AG20443 (cell line): ENCODE data around the gene ENTPD3.
"Not testable (repeated sequence)": the region's sequence is repeated elsewhere in the genome, so short reads cannot be mapped to it uniquely, and the experiment has no call there.

Experiments used
- DNase-seq: peaks from one replicate; pipeline ENCODE4 v3.0.0; 2012; ENCODE audit warnings: low spot score, mixed read lengths

The ENTPD3 gene

DNA sequence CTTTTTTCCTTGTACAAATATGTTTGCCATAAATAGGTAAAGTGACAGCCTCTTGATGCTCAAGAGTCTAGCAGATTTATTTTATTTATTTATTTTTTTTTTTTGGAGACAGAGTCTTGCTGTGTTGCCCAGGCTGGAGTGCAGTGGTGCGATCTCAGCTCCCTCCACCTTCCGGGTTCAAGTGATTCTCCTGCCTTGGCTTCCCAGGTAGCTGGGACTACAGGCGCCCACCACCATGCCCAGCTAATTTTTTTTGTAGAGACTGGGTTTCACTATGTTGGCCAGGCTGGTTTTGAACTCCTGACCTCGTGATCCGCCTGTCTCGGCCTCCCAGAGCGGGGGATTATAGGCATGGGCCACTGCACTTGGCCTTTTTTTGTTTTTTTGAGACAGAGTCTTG is 75.9 kb downstream of the ENTPD3 start:
- DNase-seq = not testable (repeated sequence)

- no peak for DNase-seq
These were observed 76.6 kb downstream of the ENTPD3 start for GRCh38 chr3:40463579-40463978.

- no peak for DNase-seq
These were observed 77.5 kb downstream of the ENTPD3 start for GRCh38 chr3:40464339-40465110.

- DNase-seq = no peak
These were observed 78.1 kb downstream of the ENTPD3 start for GRCh38 chr3:40465111-40465407.

DNA sequence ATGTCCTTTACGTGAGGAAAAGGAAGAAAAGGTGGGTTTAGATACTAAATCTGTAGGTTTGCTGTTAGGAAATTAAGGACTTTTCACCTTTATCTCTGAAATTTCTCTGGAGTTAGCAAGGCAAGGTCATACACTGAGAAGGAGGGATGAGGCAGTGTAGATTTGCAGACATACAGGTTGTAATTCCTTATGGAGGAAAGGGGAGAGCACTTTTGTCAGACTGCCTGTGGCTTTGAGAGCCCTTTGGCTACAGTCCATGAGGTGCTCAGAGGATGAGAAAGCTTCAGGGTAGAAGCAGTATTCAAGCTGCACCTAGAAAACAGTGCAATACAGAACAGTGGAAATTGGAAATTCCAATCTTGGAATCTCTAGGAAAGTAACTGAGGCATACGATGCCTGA is 78.5 kb downstream of the ENTPD3 start:
- DNase-seq = no peak

DNA sequence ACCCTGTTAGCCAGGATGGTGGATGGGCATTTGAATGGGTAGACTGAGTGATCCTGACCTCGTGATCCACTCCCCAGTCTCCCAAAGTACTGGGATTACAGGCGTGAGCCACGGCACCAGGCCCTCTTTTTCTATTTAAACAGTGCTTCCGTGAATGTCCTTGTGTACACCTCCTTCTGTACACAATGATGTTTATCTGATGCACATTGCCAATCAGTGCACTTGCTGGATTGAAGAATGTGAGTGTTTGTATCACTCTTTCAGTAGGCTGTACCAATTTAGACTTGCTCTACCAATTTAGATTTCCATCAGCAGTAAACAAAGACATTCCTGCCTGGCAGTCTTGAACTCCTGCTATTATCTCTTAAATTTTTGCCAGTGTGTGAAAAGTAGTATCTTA is 81.0 kb downstream of the ENTPD3 start:
- no peak for DNase-seq

DNA sequence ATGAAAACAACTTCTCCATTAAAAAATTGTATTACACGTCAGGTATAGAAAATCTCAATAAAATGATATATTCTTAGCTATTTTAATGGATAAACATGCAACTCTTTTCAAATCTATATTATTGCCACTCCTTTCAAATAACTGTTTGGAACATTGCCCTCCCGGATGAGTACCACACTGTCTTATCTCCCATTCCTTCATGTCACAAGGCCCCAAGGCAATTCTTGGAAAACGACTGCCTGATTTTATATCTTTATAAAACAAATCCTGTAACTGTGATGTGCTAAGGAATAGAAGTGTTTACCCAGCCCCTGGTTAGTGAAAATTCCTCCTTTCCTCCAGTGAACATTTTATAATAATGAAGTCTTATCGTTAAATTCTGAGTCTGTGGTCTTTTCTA is 83.7 kb downstream of the ENTPD3 start:
- no peak for DNase-seq

GRCh38 chr3:40476478-40477470 is 89.8 kb downstream of the ENTPD3 start, which contains the start of gene ZNF619:
Gene ZNF619 (plus strand): TSS chr3:40477122. CDS start chr3:40477980, 858 bp downstream.
- peak; percentile 89 for DNase-seq

GRCh38 chr3:40477666-40478065 is 90.7 kb downstream of the ENTPD3 start:
- peak; percentile 16 for DNase-seq
